GM12878 (cell line): ENCODE data around the gene HRNR.
A peak's percentile ranks its signal among the peaks of the same experiment; 100 is the strongest.

Experiments used
- CTCF ChIP-seq, 3 experiments: IDR thresholded peaks in 2 of 3; conservative IDR thresholded peaks in 1 of 3; 2 replicates each; pipeline ENCODE4 v1.5.1; 2011; ENCODE audit warnings: low read depth in 3 of 3, low read length in 3 of 3, mild to moderate bottlenecking in 3 of 3, control low read depth in 2 of 3, moderate library complexity in 2 of 3, inconsistent platforms in 1 of 3, mixed read lengths in 1 of 3; ENCODE audit not compliant: control insufficient read depth in 2 of 3, insufficient read depth in 1 of 3; ENCODE audit errors: extremely low read depth in 1 of 3
- POLR2A ChIP-seq: IDR thresholded peaks from 2 replicates; pipeline ENCODE4 v1.6.1; 2011; ENCODE audit warnings: low read depth, mild to moderate bottlenecking, low read length
- RAD21 ChIP-seq: IDR thresholded peaks from 2 replicates; pipeline ENCODE4 v1.6.1; 2011; ENCODE audit warnings: mild to moderate bottlenecking, low read depth, low read length, moderate library complexity; ENCODE audit not compliant: insufficient read depth
- SP1 ChIP-seq: IDR thresholded peaks from one replicate; pipeline ENCODE4 v1.6.1; 2011; ENCODE audit warnings: low read depth, low read length
- SPI1 ChIP-seq: IDR thresholded peaks from 2 replicates; pipeline ENCODE4 v1.6.1; 2011; ENCODE audit warnings: low read depth, mild to moderate bottlenecking, low read length, moderate library complexity, borderline replicate concordance; ENCODE audit not compliant: insufficient read depth
- SRF ChIP-seq, 2 experiments: IDR thresholded peaks; 2 replicates each; pipeline ENCODE4 v1.6.1; 2011; ENCODE audit warnings: low read depth in 2 of 2, low read length in 2 of 2, mild to moderate bottlenecking in 1 of 2, moderate library complexity in 1 of 2
- YY1 ChIP-seq: IDR thresholded peaks from 2 replicates; pipeline ENCODE4 v1.6.1; 2011; ENCODE audit warnings: low read depth, mild to moderate bottlenecking, low read length
- ZNF24 ChIP-seq: fragments of 450-650 bp; IDR thresholded peaks from 2 replicates; pipeline ENCODE4 v1.6.1; 2017; ENCODE audit warnings: antibody characterized with exemption, mild to moderate bottlenecking

- no peak for TF ChIP-seq ZNF24
- no peak for TF ChIP-seq SRF (IDR thresholded peaks at IDR 0.05; ENCODE audit: low read depth in 2 of 2, low read length in 2 of 2)
- TF ChIP-seq CTCF (IDR thresholded peaks at IDR 0.05 in 2 of 3, conservative IDR thresholded peaks at IDR 0.05 in 1 of 3; ENCODE audit: control insufficient read depth in 2 of 3, extremely low read depth in 1 of 3, insufficient read depth in 1 of 3, low read depth in 3 of 3, low read length in 3 of 3), result peak; percentile 72 to 84 (median 76)
- TF ChIP-seq SP1, result no peak
- TF ChIP-seq RAD21, result peak; percentile 89
- TF ChIP-seq POLR2A, result no peak
- TF ChIP-seq YY1, result no peak
- no peak for TF ChIP-seq SPI1
These were observed 38.2 kb downstream of the HRNR start for GRCh38 chr1:152185544-152186391.
